NCI-H1930 (cell line): ENCODE measurements around the gene TBK1.
"Not testable (repeated sequence)": the region's sequence is repeated elsewhere in the genome, so short reads cannot be mapped to it uniquely, and the experiment has no call there.

ENCODE experiments used
- DNase-seq, 2 experiments: peaks; one replicate each; lab custom pipeline; 2025; lab: John Stamatoyannopoulos, UW

TBK1 gene

GRCh38 chr12:64497484-64497883 is 45.6 kb downstream of the TBK1 start:
- DNase-seq = no peak

GRCh38 chr12:64497903-64498302 is 46.0 kb downstream of the TBK1 start:
- no peak for DNase-seq

- no peak for DNase-seq
Measured at GRCh38 chr12:64500394-64500793, 48.5 kb downstream of the TBK1 start.

GRCh38 chr12:64501486-64501885 is 49.6 kb downstream of the TBK1 start:
- no peak for DNase-seq

- no peak for DNase-seq
Measured at GRCh38 chr12:64506955-64507354, 55.0 kb downstream of the TBK1 start.

- DNase-seq = no peak
Measured at GRCh38 chr12:64510667-64511066, 58.7 kb downstream of the TBK1 start.

- no peak for DNase-seq
Measured at GRCh38 chr12:64518396-64518795, 66.5 kb downstream of the TBK1 start.

- no peak for DNase-seq
Measured at GRCh38 chr12:64521833-64522232, 69.9 kb downstream of the TBK1 start.

GRCh38 chr12:64522316-64522715 is 70.4 kb downstream of the TBK1 start:
- DNase-seq = no peak

GRCh38 chr12:64522807-64523206 is 70.9 kb downstream of the TBK1 start:
- DNase-seq = no peak

- not testable (repeated sequence) for DNase-seq
Measured at GRCh38 chr12:64523565-64524444, 71.9 kb downstream of the TBK1 start.

GRCh38 chr12:64525461-64526160 is 73.7 kb downstream of the TBK1 start:
- no peak for DNase-seq

- DNase-seq = no peak
Measured at GRCh38 chr12:64526859-64527258, 74.9 kb downstream of the TBK1 start.

- no peak for DNase-seq
Measured at GRCh38 chr12:64528616-64529015, 76.7 kb downstream of the TBK1 start.

GRCh38 chr12:64530566-64530965 is 78.6 kb downstream of the TBK1 start:
- DNase-seq = no peak

GRCh38 chr12:64531665-64532334 is 79.9 kb downstream of the TBK1 start:
- DNase-seq = no peak

GRCh38 chr12:64532734-64533351 is 80.9 kb downstream of the TBK1 start:
- DNase-seq = no peak

GRCh38 chr12:64534672-64535199 is 82.8 kb downstream of the TBK1 start:
- DNase-seq = no peak

- no peak for DNase-seq
Measured at GRCh38 chr12:64538121-64538520, 86.2 kb downstream of the TBK1 start.

GRCh38 chr12:64542409-64543047 is 90.6 kb downstream of the TBK1 start:
- DNase-seq = not testable (repeated sequence)

- DNase-seq = no peak
Measured at GRCh38 chr12:64544371-64545080, 92.6 kb downstream of the TBK1 start.
